HCT116 (cell line): ENCODE measurements around the gene CIB4. TPM values are rescaled to one million over a fixed set of nuclear protein-coding genes. Genes with fewer than 3 reads are reported as not detected.

Experiments
- ATAC-seq: fragments of 200-7000 bp; cut with Tn5 transposase; 2 replicates; pipeline ENCODE4 v1.9.1; 2020; ENCODE audit warnings: mild to moderate bottlenecking, moderate library complexity
- BruUV-seq: library from RNA; stranded (reverse); fragments of 400-500 nt; replicated peaks from 2 replicates; lab custom pipeline; 2021; lab: Mats Ljungman, UMichigan
- CTCF ChIA-PET: fragments of 300-600 bp; sonication (Branson Sonifier 250); formaldehyde crosslinking; loops from one replicate; lab custom pipeline; 2021; ENCODE audit warnings: antibody characterized with exemption; lab: Charles Lee
- POLR2A ChIA-PET: fragments of 300-600, 350-600 bp; sonication (Branson Sonifier 250); formaldehyde crosslinking; loops from one replicate; lab custom pipeline; 2021; ENCODE audit warnings: antibody characterized with exemption; lab: Charles Lee
- RAD21 ChIA-PET, 2 experiments: fragments of 300-600 bp; sonication (Branson Sonifier 250); formaldehyde crosslinking; loops; one replicate each; lab custom pipeline; 2023; ENCODE audit warnings: low total read pairs in 2 of 2; ENCODE audit not compliant: uncharacterized antibody in 2 of 2, unreplicated experiment in 2 of 2, low non-redundant PET in 1 of 2; lab: Charles Lee
- DNase-seq: peaks from one replicate; pipeline ENCODE4 v3.0.0-alpha.2; 2010; ENCODE audit warnings: low read depth, low spot score
- H2AFZ ChIP-seq: fragments of 200-600 bp; shearing (Covaris generic), sonication (generic); 2 replicates; pipeline ENCODE4 v1.6.1; 2017; ENCODE audit warnings: low read depth, mixed run types, mixed read lengths, antibody characterized with exemption, low read length; ENCODE audit not compliant: poor library complexity, severe bottlenecking
- H3K27ac ChIP-seq: 2 replicates; pipeline ENCODE4 v1.5.1; 2012; ENCODE audit warnings: low read depth, low read length
- H3K27me3 ChIP-seq: fragments of 200-600 bp; sonication (generic); 2 replicates; pipeline ENCODE4 v1.6.1; 2016; ENCODE audit warnings: mixed run types, low read length, mixed read lengths; ENCODE audit not compliant: insufficient read depth
- H3K36me3 ChIP-seq, 2 experiments: fragments of 200-500 bp in 1 of 2; fragments of 200-600 bp in 1 of 2; sonication (Bioruptor generic) in 1 of 2; sonication (generic) in 1 of 2; 2 replicates each; pipeline versions ENCODE4 v1.5.1 to v1.6.1; 2014 to 2016; ENCODE audit warnings: low read length in 2 of 2, inconsistent platforms in 1 of 2, mixed read lengths in 1 of 2, mixed run types in 1 of 2; ENCODE audit not compliant: insufficient read depth in 2 of 2, control insufficient read depth in 1 of 2
- H3K4me1 ChIP-seq, 2 experiments: fragments of 200-600 bp in 1 of 2; sonication (generic) in 1 of 2; 2 replicates each; pipeline versions ENCODE4 v1.5.1 to v1.6.1; 2012 to 2017; ENCODE audit warnings: low read length in 2 of 2, inconsistent platforms in 1 of 2, mild to moderate bottlenecking in 1 of 2, mixed read lengths in 1 of 2, mixed run types in 1 of 2, moderate library complexity in 1 of 2; ENCODE audit not compliant: insufficient read depth in 2 of 2, control insufficient read depth in 1 of 2
- H3K4me2 ChIP-seq: fragments of 200-600 bp; sonication (generic); 2 replicates; pipeline ENCODE4 v1.6.1; 2017; ENCODE audit warnings: mixed run types, low read length, mixed read lengths
- H3K4me3 ChIP-seq, 2 experiments: fragments of 200-600 bp in 1 of 2; sonication (generic) in 1 of 2; replicated peaks in 1 of 2; 2 replicates each; pipeline ENCODE4 v1.5.1; 2011 to 2016; ENCODE audit warnings: low read length in 2 of 2, control low read depth in 1 of 2, low read depth in 1 of 2, mild to moderate bottlenecking in 1 of 2, mixed read lengths in 1 of 2, mixed run types in 1 of 2
- H3K79me2 ChIP-seq: fragments of 200-600 bp; sonication (generic); 2 replicates; pipeline ENCODE4 v1.6.1; 2017; ENCODE audit warnings: mild to moderate bottlenecking, mixed run types, low read length, moderate library complexity, mixed read lengths; ENCODE audit not compliant: insufficient read depth
- H3K9ac ChIP-seq: fragments of 200-600 bp; sonication (generic); 2 replicates; pipeline ENCODE4 v1.6.1; 2016; ENCODE audit warnings: low read length, mixed read lengths
- H3K9me2 ChIP-seq: fragments of 200-600 bp; sonication (generic), shearing (Covaris generic); 2 replicates; pipeline ENCODE4 v1.6.1; 2017; ENCODE audit warnings: mixed run types, mild to moderate bottlenecking, moderate library complexity; ENCODE audit not compliant: insufficient read depth
- H3K9me3 ChIP-seq, 2 experiments: fragments of 200-500 bp in 1 of 2; fragments of 200-600 bp in 1 of 2; sonication (Bioruptor generic) in 1 of 2; sonication (generic) in 1 of 2; 2 replicates each; pipeline ENCODE4 v1.6.1; 2014 to 2017; ENCODE audit warnings: low read length in 2 of 2, mixed read lengths in 2 of 2, inconsistent platforms in 1 of 2, low read depth in 1 of 2, mild to moderate bottlenecking in 1 of 2, mixed run types in 1 of 2, moderate library complexity in 1 of 2; ENCODE audit not compliant: control insufficient read depth in 1 of 2, insufficient read depth in 1 of 2
- H4K20me1 ChIP-seq: fragments of 200-600 bp; sonication (generic), shearing (Covaris generic); 2 replicates; pipeline ENCODE4 v1.6.1; 2017; ENCODE audit warnings: mixed run types, mild to moderate bottlenecking, moderate library complexity; ENCODE audit not compliant: insufficient read depth
- CBX3 ChIP-seq: IDR thresholded peaks from 2 replicates; pipeline ENCODE4 v1.6.1; 2012; ENCODE audit warnings: low read depth
- EGR1 ChIP-seq: IDR thresholded peaks from 2 replicates; pipeline ENCODE4 v1.6.1; 2012; ENCODE audit warnings: low read depth
- ELF1 ChIP-seq: IDR thresholded peaks from 2 replicates; pipeline ENCODE4 v1.6.1; 2012; ENCODE audit warnings: low read depth, borderline replicate concordance
- EZH2 ChIP-seq: fragments of 200-600 bp; sonication (generic); IDR thresholded peaks from 2 replicates; pipeline ENCODE4 v1.6.1; 2017; ENCODE audit warnings: antibody characterized with exemption, mixed run types
- EZH2phosphoT487 ChIP-seq: fragments of 200-600 bp; IDR thresholded peaks from 2 replicates; pipeline ENCODE4 v1.6.1; 2018; ENCODE audit warnings: antibody characterized with exemption, borderline replicate concordance
- FOSL1 ChIP-seq: IDR thresholded peaks from 2 replicates; pipeline ENCODE4 v1.6.1; 2012; ENCODE audit warnings: low read depth
- JUND ChIP-seq: IDR thresholded peaks from 2 replicates; pipeline ENCODE4 v1.6.1; 2012
- POLR2A ChIP-seq: IDR thresholded peaks from 2 replicates; pipeline ENCODE4 v1.7.0; 2011; ENCODE audit warnings: borderline replicate concordance; ENCODE audit not compliant: insufficient read depth, insufficient read length; ENCODE audit errors: extremely low read depth
- POLR2AphosphoS5 ChIP-seq: IDR thresholded peaks from 2 replicates; pipeline ENCODE4 v1.6.1; 2011; ENCODE audit warnings: mild to moderate bottlenecking, low read depth, low read length, moderate library complexity
- RAD21 ChIP-seq: IDR thresholded peaks from 2 replicates; pipeline ENCODE4 v1.6.1; 2012; ENCODE audit warnings: low read depth, mild to moderate bottlenecking
- SIN3A ChIP-seq: IDR thresholded peaks from 2 replicates; pipeline ENCODE4 v1.6.1; 2012; ENCODE audit warnings: low read depth
- SP1 ChIP-seq: IDR thresholded peaks from 2 replicates; pipeline ENCODE4 v1.6.1; 2012; ENCODE audit warnings: low read depth
- SRF ChIP-seq: IDR thresholded peaks from 2 replicates; pipeline ENCODE4 v1.6.1; 2012; ENCODE audit warnings: low read depth
- TCF7L2 ChIP-seq: IDR thresholded peaks from 2 replicates; pipeline ENCODE4 v1.7.0; 2011; ENCODE audit warnings: borderline replicate concordance, inconsistent platforms; ENCODE audit not compliant: insufficient read depth, insufficient read length; ENCODE audit errors: extremely low read depth
- YY1 ChIP-seq: IDR thresholded peaks from 2 replicates; pipeline ENCODE4 v1.6.1; 2011; ENCODE audit warnings: low read length, low read depth, moderate library complexity, mild to moderate bottlenecking; ENCODE audit not compliant: insufficient replicate concordance; ENCODE audit errors: extremely low read depth
- ZNF274 ChIP-seq: fragments of 200-500 bp; sonication (Bioruptor generic); IDR thresholded peaks from 2 replicates; pipeline ENCODE4 v1.6.1; 2014; ENCODE audit warnings: mild to moderate bottlenecking, low read depth, low read length, inconsistent platforms
- intact Hi-C: fragments of 100-400 bp; cut with micrococcal nuclease; formaldehyde crosslinking; loops from 2 replicates; pipeline ENCODE4 v1.10.0; 2022
- total RNA-seq: library from RNA; stranded (reverse); gene quantifications from one replicate; pipeline ENCODE4 v1.2.1, GENCODE V29; 2021; ENCODE audit not compliant: unreplicated experiment
- TF ChIP-seq, protein P1 (sequence below), 3 experiments: fragments of 200-600 bp in 1 of 3; sonication (generic) in 1 of 3; IDR thresholded peaks in 2 of 3; conservative IDR thresholded peaks in 1 of 3; 2 replicates each; pipeline ENCODE4 v1.5.1; 2012 to 2017; ENCODE audit warnings: low read depth in 2 of 3, low read length in 2 of 3, antibody characterized with exemption in 1 of 3, borderline replicate concordance in 1 of 3, control low read depth in 1 of 3, mild to moderate bottlenecking in 1 of 3, mixed read lengths in 1 of 3, mixed run types in 1 of 3, moderate library complexity in 1 of 3; ENCODE audit not compliant: insufficient read depth in 1 of 3
- TF ChIP-seq, protein P2 (sequence below): IDR thresholded peaks from 2 replicates; pipeline ENCODE4 v1.6.1; 2011; ENCODE audit warnings: mild to moderate bottlenecking, low read length, moderate library complexity; ENCODE audit not compliant: insufficient replicate concordance; ENCODE audit errors: extremely low read depth
- TF ChIP-seq, protein P3 (sequence below): IDR thresholded peaks from 2 replicates; pipeline ENCODE4 v1.6.1; 2012

Gene CIB4
- total RNA-seq, 1 experiment from 2014 or later: not detected

DNA sequence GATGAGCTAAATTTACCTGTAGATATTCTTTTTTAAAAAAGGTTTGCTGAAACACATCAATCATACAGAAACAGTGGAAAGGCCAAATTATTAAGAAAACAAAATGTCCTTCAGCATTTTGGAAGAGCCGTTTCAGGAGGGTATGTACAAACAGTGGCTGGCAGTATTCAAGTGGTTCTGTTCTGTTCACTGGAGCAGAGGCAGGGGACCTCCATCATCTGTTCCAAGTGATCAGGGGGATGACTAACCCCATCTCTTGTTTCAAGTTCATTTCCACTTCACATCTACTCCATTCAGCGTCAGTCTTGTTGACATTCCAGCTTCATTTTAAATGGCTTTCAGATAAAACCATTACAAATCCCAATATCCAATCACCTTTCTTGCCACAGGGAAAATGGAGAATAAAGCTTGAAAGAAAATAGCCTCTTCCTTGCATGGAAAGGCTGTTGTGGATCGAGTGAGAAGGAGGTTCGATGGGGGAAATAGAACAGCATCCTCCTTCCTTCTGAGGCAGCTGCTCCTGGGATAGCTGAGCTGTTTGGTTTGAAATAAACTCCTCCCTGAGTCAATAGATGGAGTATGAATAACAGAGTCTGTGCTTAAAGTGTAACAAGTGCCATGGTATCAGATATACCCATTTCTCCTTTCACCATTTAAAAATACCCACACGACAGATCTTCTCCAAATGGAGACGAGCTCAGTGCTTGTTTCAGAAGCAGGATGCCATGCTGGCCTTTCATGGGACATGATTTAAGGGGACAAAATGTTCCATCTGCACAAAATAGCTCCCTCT, 99.6 kb downstream of the CIB4 start:
- no peak overlapping the region for H3K27ac ChIP-seq
- H4K20me1 ChIP-seq: no peaks in the 10 kb centered on the region
- H3K4me3 ChIP-seq: no peak overlapping the region
- peaks cover 0 to 3% of the 10 kb centered on the region in 2 experiments; a peak in 1 of 4 replicates for H3K4me1 ChIP-seq
- intact Hi-C loops: no loop called here
- H3K4me2 ChIP-seq: no peak overlapping the region
- no peak for TF ChIP-seq POLR2A
- TF ChIP-seq SP1: no peak
- no peak for TF ChIP-seq EZH2phosphoT487
- TF ChIP-seq, protein P1, sequence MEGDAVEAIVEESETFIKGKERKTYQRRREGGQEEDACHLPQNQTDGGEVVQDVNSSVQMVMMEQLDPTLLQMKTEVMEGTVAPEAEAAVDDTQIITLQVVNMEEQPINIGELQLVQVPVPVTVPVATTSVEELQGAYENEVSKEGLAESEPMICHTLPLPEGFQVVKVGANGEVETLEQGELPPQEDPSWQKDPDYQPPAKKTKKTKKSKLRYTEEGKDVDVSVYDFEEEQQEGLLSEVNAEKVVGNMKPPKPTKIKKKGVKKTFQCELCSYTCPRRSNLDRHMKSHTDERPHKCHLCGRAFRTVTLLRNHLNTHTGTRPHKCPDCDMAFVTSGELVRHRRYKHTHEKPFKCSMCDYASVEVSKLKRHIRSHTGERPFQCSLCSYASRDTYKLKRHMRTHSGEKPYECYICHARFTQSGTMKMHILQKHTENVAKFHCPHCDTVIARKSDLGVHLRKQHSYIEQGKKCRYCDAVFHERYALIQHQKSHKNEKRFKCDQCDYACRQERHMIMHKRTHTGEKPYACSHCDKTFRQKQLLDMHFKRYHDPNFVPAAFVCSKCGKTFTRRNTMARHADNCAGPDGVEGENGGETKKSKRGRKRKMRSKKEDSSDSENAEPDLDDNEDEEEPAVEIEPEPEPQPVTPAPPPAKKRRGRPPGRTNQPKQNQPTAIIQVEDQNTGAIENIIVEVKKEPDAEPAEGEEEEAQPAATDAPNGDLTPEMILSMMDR (IDR thresholded peaks at IDR 0.05 in 2 of 3, conservative IDR thresholded peaks at IDR 0.05 in 1 of 3; ENCODE audit: borderline replicate concordance in 1 of 3, insufficient read depth in 1 of 3, low read depth in 2 of 3, low read length in 2 of 3): no peak
- no peak for TF ChIP-seq SRF
- no peak for TF ChIP-seq RAD21
- TF ChIP-seq ZNF274: no peak
- no peak for TF ChIP-seq TCF7L2
- no peak for TF ChIP-seq EGR1
- TF ChIP-seq, protein P2, sequence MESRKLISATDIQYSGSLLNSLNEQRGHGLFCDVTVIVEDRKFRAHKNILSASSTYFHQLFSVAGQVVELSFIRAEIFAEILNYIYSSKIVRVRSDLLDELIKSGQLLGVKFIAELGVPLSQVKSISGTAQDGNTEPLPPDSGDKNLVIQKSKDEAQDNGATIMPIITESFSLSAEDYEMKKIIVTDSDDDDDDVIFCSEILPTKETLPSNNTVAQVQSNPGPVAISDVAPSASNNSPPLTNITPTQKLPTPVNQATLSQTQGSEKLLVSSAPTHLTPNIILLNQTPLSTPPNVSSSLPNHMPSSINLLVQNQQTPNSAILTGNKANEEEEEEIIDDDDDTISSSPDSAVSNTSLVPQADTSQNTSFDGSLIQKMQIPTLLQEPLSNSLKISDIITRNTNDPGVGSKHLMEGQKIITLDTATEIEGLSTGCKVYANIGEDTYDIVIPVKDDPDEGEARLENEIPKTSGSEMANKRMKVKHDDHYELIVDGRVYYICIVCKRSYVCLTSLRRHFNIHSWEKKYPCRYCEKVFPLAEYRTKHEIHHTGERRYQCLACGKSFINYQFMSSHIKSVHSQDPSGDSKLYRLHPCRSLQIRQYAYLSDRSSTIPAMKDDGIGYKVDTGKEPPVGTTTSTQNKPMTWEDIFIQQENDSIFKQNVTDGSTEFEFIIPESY: no peak
- TF ChIP-seq YY1: no peak
- TF ChIP-seq FOSL1: no peak
- no peak for TF ChIP-seq EZH2
- TF ChIP-seq, protein P3, sequence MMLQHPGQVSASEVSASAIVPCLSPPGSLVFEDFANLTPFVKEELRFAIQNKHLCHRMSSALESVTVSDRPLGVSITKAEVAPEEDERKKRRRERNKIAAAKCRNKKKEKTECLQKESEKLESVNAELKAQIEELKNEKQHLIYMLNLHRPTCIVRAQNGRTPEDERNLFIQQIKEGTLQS: no peak
- no peak for TF ChIP-seq ELF1
- TF ChIP-seq CBX3: no peak
- TF ChIP-seq JUND: no peak
- no peak for TF ChIP-seq POLR2AphosphoS5
- no peak for TF ChIP-seq SIN3A
- TF ChIP-seq, all 23 proteins: peak for 0
- ChIA-PET CTCF (interaction anchor here (1.6 kb wide), 1 partner anchor 14 kb away, joined by 4 read pairs; no protein-coding TSS in a partner anchor), RAD21 (no interaction called here), POLR2A (no interaction called here)
- no peak for DNase-seq
- H2AFZ ChIP-seq: no peak overlapping the region
- ATAC-seq: no peak
- H3K79me2 ChIP-seq: no peaks in the 10 kb centered on the region
- BruUV-seq: no TSS peak
- H3K27me3 ChIP-seq: no peaks in the 10 kb centered on the region
- H3K9me3 ChIP-seq: no peaks in the 10 kb centered on the region
- H3K9ac ChIP-seq: no peak overlapping the region
- H3K36me3 ChIP-seq: no peaks in the 10 kb centered on the region
- no peaks in the 10 kb centered on the region for H3K9me2 ChIP-seq
